Measurements from ENCODE around the gene ADAMTS18.

ADAMTS18 gene

DNA sequence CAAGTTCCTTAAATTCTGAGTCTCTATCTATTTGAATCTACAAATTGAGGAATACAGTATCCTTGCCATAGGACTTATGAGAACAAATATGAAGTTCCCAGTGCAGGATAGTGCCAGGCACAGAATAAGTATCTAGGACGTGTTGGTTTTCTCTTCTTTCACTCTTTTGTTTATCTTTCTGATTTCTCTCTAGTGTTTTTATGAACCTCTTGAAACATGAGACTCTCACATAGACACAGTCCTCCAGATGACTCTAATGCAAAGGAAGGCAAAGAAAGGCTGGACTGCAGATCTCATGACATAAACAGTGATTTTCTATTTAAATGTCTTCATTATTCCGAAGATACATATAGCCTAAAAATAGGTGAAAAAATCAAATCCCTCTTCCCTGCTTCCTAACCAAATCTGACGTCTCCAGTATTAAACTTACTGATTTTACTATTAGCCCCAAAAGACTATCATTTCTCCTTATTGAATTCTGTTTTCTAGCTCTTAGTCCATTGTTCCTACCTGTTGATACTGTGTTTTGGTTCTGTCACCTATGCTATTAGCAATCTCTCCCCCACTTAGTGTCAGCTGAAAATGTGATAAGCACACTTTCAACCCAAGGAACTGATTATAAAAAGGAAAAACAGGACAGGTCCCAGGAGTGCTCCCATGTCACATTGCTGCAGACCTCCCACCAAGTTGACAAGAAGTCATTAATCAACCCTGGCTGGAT, 24.9 kb upstream of the ADAMTS18 start (continued):
- 0 out of 2 replicates have a peak, but pooled peaks have one; percentile 12 for TF ChIP-seq ZXDB (tag by site-specific recombination; IDR thresholded peaks at IDR 0.05)

GRCh38 chr16:77457046-77457445, 22.2 kb upstream of the ADAMTS18 start:
- TF ChIP-seq ZNF830 (tag by site-specific recombination; IDR thresholded peaks at IDR 0.05; ENCODE audit: low read depth) (no peak), RBAK (tag by site-specific recombination; IDR thresholded peaks at IDR 0.05) (no peak), SP7 (tag by site-specific recombination; IDR thresholded peaks at IDR 0.05) (no peak), SALL2 (tag by site-specific recombination; IDR thresholded peaks at IDR 0.05; ENCODE audit: borderline replicate concordance) (no peak), ZNF704 (tag by site-specific recombination; IDR thresholded peaks at IDR 0.05) (no peak)
- Histone ChIP-seq H3K4me3 (ENCODE audit: low read depth, low read length) (no peak overlapping the region), H3K4me1 (ENCODE audit: control insufficient read depth, insufficient read depth, low read length) (peaks cover 8% of the 10 kb centered on the region), H3K36me3 (ENCODE audit: control insufficient read depth in 2 of 2, insufficient read depth in 1 of 2, low read length in 2 of 2) (no peaks in the 10 kb centered on the region), H3K27ac (ENCODE audit: extremely low read depth, low read depth, low read length) (no peak overlapping the region), H3K9me3 (ENCODE audit: control insufficient read depth, insufficient read depth, low read depth, low read length) (no peaks in the 10 kb centered on the region)
- POLR2A ChIA-PET, result no interaction called here
- CTCF ChIA-PET, result interaction anchor here (0.7 kb wide), 1 partner anchor 149 kb away, joined by 3 read pairs; no protein-coding TSS in a partner anchor

DNA sequence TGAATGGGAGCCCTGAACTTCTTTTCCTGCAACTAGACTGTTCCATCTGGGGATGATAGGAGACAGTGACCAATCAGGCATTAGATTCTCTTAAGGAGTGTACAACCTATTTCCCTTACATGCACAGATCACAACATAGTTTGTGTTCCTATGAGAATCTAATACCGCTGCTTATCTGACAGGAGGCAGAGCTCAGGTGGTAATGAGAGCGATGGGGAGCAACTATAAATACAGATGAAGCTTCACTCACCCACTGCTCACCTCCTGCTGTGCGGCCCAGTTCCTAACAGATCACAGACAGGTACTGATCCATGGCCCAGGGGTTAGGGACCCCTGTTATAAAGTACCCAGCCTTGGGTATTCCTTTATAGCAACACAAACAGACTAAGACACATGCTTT, 17.4 kb upstream of the ADAMTS18 start:
- H3K9me3 ChIP-seq (ENCODE audit: control insufficient read depth, insufficient read depth, low read depth, low read length), result no peaks in the 10 kb centered on the region
- H3K4me3 ChIP-seq (ENCODE audit: low read depth, low read length), result no peak overlapping the region
- no peak for TF ChIP-seq TCF7L2 (IDR thresholded peaks at IDR 0.05; ENCODE audit: borderline replicate concordance, low read depth, low read length)
- TF ChIP-seq ZNF280D (tag by site-specific recombination; IDR thresholded peaks at IDR 0.05), result no peak
- TF ChIP-seq ZNF518A (tag by site-specific recombination; conservative IDR thresholded peaks at IDR 0.05; ENCODE audit: low read depth), result no peak
- TF ChIP-seq ZNF391 (tag by site-specific recombination; IDR thresholded peaks at IDR 0.05; ENCODE audit: borderline replicate concordance, low read depth), result no peak
- no peak for TF ChIP-seq ZNF341 (tag by site-specific recombination; IDR thresholded peaks at IDR 0.05; ENCODE audit: low read depth)
- TF ChIP-seq ZNF292 (tag by site-specific recombination; IDR thresholded peaks at IDR 0.05; ENCODE audit: borderline replicate concordance, low read depth), result no peak
- TF ChIP-seq ZNF610 (tag by site-specific recombination; IDR thresholded peaks at IDR 0.05; ENCODE audit: borderline replicate concordance), result peak; percentile 99
- TF ChIP-seq ZNF560 (tag by site-specific recombination; IDR thresholded peaks at IDR 0.05; ENCODE audit: borderline replicate concordance), result no peak
- H3K27ac ChIP-seq (ENCODE audit: extremely low read depth, low read depth, low read length), result no peak overlapping the region
- ChIA-PET POLR2A (no interaction called here), CTCF (interaction anchor here (0.6 kb wide), 1 partner anchor 67 kb away, joined by 3 read pairs; no protein-coding TSS in a partner anchor)
- peaks cover 19% of the 10 kb centered on the region for H3K4me1 ChIP-seq (ENCODE audit: control insufficient read depth, insufficient read depth, low read length)
- no peaks in the 10 kb centered on the region for H3K36me3 ChIP-seq (ENCODE audit: control insufficient read depth in 2 of 2, insufficient read depth in 1 of 2, low read length in 2 of 2)

Measured in HEK293 (cell line).